UCSD-AML1 (cell line): ENCODE results near the gene HAUS3.
A peak's percentile ranks its signal among the peaks of the same experiment; 100 is the strongest.

Experiments used
- DNase-seq: peaks from one replicate; lab custom pipeline; 2025; ENCODE audit not compliant: unreplicated experiment; lab: John Stamatoyannopoulos, UW

The HAUS3 gene, protein sequence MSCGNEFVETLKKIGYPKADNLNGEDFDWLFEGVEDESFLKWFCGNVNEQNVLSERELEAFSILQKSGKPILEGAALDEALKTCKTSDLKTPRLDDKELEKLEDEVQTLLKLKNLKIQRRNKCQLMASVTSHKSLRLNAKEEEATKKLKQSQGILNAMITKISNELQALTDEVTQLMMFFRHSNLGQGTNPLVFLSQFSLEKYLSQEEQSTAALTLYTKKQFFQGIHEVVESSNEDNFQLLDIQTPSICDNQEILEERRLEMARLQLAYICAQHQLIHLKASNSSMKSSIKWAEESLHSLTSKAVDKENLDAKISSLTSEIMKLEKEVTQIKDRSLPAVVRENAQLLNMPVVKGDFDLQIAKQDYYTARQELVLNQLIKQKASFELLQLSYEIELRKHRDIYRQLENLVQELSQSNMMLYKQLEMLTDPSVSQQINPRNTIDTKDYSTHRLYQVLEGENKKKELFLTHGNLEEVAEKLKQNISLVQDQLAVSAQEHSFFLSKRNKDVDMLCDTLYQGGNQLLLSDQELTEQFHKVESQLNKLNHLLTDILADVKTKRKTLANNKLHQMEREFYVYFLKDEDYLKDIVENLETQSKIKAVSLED

GRCh38 chr4:2241410-2242353 lies at the start of gene HAUS3, which contains the start of gene POLN:
HAUS3 (minus strand) TSS chr4:2242121; CDS start chr4:2240946, 1,175 bp downstream.
POLN (minus strand) TSS chr4:2242121; CDS start chr4:2229231, 12,890 bp downstream.
- peak; percentile 99 for DNase-seq

DNA sequence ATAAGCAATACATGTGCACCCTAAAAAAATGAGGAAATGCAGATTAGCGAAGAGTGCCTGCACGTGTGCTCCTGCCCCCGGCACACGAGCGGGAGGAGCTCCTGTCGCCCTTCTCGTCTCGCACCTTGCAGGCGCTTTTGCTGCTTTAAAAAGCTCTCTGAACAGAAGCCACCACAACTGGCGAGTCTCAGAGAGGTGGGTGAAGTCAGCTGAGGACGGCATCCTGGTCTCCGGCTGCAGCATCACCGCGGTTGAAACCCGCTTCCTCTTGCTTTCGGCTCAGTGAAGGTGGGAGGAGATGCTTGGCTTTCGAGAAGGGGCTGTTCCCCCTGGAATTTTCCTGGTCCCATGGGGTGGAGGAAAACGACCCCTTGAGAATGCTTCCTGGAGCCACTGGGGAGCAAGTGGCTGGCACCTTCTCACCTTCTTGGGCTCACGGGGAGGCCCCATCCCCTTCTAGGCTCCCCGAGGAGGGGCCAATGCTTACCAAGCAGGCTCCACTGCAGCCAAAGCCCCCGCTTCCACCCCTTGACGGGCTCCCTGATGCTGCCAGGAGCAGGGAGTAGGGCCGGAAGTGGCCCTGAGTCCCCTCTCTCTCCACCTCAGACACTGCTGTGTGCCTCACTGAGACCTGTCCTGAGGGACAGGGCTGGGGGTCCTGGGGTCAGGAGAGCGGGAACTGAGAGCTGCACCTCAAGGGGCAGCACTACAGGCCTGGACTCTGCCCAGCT lies 49.2 kb upstream of the HAUS3 start:
- peak; percentile 46 for DNase-seq

DNA sequence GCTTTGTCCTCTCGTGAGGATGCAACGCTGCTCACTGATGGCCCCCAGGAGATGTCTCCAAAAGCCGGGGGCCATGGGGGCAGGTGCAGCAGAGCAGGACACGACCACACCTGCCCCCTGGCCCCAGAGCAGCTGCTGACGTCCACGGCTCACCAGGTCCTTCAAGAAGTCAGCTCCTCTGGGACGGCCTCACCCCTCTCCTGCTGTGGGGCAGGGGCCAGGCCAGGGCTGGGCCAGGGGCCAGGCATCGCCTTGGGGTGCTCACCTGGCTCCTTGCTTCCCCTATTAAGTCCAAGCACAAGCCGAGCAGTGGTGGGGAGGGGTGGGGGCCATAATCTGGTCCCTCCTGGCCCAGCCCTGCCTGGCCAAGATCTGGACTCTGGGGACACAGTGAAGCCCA lies 48.6 kb upstream of the HAUS3 start:
- DNase-seq = no peak

- DNase-seq = no peak
Observed at GRCh38 chr4:2289955-2290333, 48.0 kb upstream of the HAUS3 start.

DNA sequence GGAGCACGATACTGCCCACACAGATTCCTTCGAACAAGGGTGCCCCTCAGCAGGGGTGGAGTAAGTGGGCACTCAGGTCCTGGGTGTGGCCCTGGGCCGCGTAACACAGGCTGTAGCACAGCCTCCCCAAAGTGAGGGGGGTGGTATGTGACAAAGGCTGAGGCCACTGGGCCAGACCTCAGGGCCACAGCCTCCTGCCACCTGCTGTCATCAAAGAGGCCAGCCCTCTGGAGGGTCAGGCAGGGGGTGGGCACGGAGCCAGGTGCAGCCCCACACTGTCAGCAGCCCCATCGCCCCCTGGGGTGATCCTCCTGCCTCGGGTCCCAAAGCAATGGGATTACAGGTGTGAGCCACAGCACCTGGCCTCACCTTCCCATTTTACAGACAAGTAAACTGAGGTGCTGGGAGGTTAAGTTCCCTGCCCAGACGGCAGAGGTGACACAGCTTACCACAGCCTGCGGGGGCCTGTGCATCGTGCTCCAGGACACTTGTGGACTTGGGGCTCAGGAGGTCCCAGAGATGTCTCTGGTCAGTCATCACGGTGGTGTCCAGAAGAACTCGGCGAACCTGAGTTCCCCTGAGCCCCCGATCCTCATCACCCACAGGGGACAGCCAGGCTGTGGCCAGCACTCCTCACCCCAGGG lies 47.5 kb upstream of the HAUS3 start:
- no peak for DNase-seq

- no peak for DNase-seq
Observed at GRCh38 chr4:2288051-2288541, 46.2 kb upstream of the HAUS3 start.

GRCh38 chr4:2287594-2287915 lies 45.6 kb upstream of the HAUS3 start:
- no peak for DNase-seq

- DNase-seq = no peak
Observed at GRCh38 chr4:2286904-2287593, 45.1 kb upstream of the HAUS3 start.

DNA sequence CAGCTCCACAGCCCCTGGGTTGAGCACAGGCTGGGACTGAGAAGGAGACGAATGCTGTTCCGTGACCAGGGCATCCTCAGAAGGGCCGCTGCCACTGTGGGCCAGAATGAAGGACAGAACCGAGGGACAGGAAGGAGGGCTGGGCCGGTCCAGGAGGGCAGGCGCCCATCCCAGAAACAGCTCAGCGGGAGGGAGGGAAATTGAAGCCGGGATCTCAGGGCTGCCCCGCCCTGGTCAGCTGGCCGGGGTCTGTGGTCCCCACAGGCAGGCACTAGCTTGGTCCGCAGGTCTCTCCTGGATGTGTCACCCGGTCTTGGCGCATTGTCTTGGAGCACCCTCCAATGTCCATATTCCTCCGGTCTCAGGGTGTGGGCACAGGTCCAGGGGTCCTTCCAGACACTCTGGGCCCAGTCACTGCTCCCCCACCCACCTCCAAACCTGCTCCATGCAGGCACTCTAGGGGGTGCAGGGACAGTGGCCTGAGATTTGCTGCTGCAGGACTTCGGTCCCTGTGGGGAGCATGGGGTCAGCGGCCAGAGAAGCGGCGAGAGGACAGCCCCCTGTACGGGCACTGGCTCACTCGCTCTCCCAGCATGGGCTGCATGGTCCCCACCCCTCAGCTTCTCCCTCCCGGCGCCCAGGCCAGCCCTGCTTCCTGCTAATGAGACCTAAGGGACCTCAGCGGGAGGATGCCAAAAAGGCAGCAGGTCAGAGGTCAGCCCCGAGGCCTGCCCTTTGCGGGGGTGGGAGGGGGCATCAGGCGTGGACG lies 43.9 kb upstream of the HAUS3 start:
- no peak for DNase-seq

DNA sequence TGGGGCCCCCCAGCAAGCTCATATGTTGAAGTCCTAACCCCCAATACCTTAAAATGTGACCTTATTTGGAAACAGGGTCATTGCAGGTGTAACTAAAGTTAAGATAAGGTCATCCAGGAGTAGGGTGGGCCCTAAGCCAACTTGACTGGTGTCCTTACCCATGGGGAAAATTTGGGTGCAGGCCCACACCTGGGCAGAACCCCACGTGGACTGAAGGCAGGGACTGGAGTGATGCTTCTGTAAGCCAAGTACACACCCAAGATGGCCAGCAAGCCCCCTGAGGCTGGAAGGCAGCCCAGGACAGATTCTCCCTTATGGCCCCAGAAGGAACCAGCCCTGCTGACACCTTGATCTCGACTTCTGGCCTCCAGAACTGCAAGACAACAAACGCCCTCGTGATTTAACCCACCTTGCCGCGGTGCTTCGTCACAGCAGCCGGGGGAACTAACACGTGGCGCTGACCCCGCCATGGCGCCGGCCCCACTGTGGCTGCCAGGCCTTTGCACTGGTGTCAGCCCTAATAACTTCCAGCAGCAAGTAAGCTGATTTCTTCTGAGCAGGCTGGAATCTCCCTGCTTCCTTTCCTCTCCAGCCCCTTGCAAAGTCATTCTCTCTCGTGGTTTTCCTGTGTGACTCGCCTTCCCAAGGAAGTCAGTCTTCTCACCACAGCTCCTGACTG lies 43.2 kb upstream of the HAUS3 start:
- DNase-seq = peak; percentile 54

DNA sequence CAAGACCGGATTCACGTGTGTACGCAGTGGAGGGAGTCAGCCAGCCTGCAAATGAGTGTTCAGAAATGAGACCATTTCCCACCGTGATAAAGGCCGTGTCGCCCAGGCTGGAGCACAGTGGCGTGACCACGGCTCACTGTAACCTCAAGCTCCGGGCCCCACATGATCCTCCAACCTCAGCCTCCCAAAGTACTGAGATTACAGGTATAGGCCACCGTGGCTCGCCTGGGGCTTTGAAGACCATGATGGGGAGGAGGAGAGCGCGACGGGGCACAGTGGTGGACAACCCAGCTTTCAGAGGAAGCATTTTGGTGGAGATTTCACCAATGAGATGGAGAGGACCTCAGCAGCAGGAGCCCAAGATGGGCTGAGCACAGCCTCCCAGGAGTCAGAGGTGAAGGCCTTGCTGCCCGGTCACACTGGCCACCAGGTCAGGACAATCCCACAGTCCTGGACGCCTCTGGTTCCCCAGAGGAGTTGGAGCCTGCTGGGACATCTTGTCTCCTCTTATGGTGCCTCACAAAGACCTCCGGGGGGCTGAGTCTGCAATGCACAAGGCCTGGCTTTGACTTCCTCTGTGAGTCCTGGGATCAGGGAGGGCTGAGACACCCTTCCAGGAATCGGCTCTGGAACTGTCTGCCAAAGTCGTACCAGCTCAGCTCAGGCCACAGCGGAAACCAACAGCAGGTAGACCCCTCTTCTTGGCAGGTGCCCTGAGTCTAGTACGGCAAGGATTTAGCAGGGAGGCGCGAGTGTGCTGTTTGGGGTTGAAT lies 42.4 kb upstream of the HAUS3 start:
- no peak for DNase-seq

GRCh38 chr4:2283199-2283711 lies 41.3 kb upstream of the HAUS3 start:
- DNase-seq = no peak

- DNase-seq = peak; percentile 73
Observed at GRCh38 chr4:2281575-2282343, 39.8 kb upstream of the HAUS3 start.

DNA sequence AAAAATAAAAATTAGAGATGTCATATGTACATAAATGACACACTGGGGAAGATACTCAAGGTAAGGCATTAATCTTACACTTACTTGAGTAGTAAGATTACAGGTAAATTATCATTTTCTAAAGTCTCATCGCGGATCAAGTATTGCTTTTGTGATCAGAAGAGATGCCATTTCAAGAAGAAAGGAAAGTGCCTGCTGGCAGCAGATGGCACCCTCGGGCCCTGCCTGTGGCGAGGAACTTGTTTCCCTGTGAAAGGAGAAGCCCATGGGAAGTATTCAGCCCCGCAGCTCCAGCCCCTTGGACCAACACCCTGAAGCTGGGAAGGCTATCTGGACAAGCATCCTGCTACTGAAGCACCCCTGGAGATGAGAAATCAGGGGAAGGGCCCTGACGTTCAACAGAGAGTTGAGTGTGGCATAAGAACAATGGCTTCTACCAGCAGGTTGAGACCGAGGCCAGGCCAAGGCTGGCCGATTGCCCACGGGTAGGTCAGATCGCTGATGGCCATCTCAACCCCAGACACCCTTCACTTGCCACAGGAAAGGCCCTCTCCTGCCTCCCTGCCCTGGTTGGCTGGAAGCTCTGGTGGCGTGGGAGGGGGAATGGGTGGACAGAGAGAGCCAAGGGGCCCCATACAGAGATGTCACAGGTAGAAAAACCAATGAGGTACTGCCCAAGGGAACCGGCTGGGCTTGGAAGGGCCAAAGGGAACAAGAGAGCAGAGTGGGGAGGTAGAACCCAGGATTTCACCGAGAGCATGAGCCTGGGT lies 38.8 kb upstream of the HAUS3 start:
- peak; percentile 41 for DNase-seq

DNA sequence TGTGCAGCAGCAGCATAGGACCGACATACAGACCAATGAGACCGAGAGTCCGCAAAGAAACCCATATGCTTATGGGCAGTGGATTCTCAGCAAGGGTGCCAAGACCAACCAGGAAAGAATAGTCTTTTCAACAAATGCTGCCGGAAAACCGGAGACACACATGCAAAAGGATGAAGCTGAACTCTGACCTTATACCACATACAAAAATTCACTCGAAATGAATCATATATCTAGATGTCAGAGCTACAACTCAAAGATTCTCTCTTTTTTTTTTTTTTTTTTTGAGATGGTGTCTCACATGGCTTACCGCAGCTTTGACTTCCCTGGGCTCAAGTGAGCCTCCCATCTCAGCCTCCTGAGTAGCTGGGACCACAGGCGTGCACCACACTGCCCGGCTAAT lies 36.0 kb upstream of the HAUS3 start:
- no peak for DNase-seq
